Transverse colon (tissue), 4 donors: ENCODE measurements around the gene ZNF205. TPM values are rescaled to one million over a fixed set of nuclear protein-coding genes. Genes with fewer than 3 reads are reported as not detected.
A peak's percentile ranks its signal among the peaks of the same experiment; 100 is the strongest.
"Not testable (repeated sequence)": the region's sequence is repeated elsewhere in the genome, so short reads cannot be mapped to it uniquely, and the experiment has no call there.

Experiments
- DNase-seq: peaks from one replicate; pipeline ENCODE4 v3.0.0-alpha.2; 2019
- H3K27ac ChIP-seq, 4 donors: fragments of 200-600 bp; sonication (generic); 2 replicates each; pipeline ENCODE4 v1.5.1; 2016 to 2018; ENCODE audit warnings: inconsistent platforms in 4 of 4
- H3K27me3 ChIP-seq: fragments of 200-600 bp; sonication (generic); 2 replicates; pipeline ENCODE4 v1.5.1; 2017; ENCODE audit warnings: inconsistent platforms
- H3K36me3 ChIP-seq, 4 donors: fragments of 200-600 bp; sonication (generic); 2 replicates each; pipeline ENCODE4 v1.5.1; 2017 to 2019; ENCODE audit warnings: inconsistent platforms in 4 of 4
- H3K4me1 ChIP-seq, 4 donors: fragments of 200-600 bp; sonication (generic); 2 replicates each; pipeline ENCODE4 v1.5.1; 2017 to 2020; ENCODE audit warnings: inconsistent platforms in 4 of 4
- H3K4me3 ChIP-seq, 4 donors: fragments of 200-600 bp; sonication (generic); 1 replicate in 1 of 4; 2 replicates in 3 of 4; pipeline versions ENCODE4 v1.5.1 to v1.6.1; 2017 to 2019; ENCODE audit warnings: inconsistent platforms in 4 of 4
- H3K9me3 ChIP-seq, 2 donors: fragments of 200-600 bp; sonication (generic); 2 replicates each; pipeline ENCODE4 v1.5.1; 2017 to 2019; ENCODE audit warnings: inconsistent platforms in 2 of 2
- EP300 ChIP-seq: sonication (generic); formaldehyde crosslinking; IDR thresholded peaks from one replicate; pipeline ENCODE4 v1.6.1; 2017; ENCODE audit warnings: antibody characterized with exemption, low read depth
- POLR2A ChIP-seq: fragments of 450-650 bp; IDR thresholded peaks from one replicate; pipeline ENCODE4 v1.6.1; 2016; ENCODE audit warnings: antibody characterized with exemption, mild to moderate bottlenecking, moderate library complexity
- POLR2AphosphoS5 ChIP-seq, 3 donors: sonication (generic); formaldehyde crosslinking; IDR thresholded peaks; one replicate each; pipeline ENCODE4 v1.6.1; 2016; ENCODE audit warnings: antibody characterized with exemption in 3 of 3
- WGBS, 2 donors: methylation state at CpG; one replicate each; pipeline ENCODE4 v1.1.5; 2018; ENCODE audit warnings: low coverage in 1 of 2; 5-methylcytosine and 5-hydroxymethylcytosine counted together
- in situ Hi-C, 4 donors: fragments of 200-750 bp; cut with MboI; loops; one replicate each; pipeline versions ENCODE4 v1.15.0 to v1.15.1; 2017; ENCODE audit warnings: low sequenced_read_pairs in 3 of 4, low pct_ligation_motif_present in 1 of 4, low pct_unique_long_range_greater_than_20kb in 1 of 4
- intact Hi-C: fragments of 100-400 bp; cut with DNase I; formaldehyde crosslinking; loops from one replicate; pipeline ENCODE4 v1.15.1; 2023; ENCODE audit warnings: low total_unique reads
- total RNA-seq, 4 donors: library from RNA; depleted of rRNA; stranded (reverse); fragments of >200 nt; gene quantifications; one replicate each; pipeline ENCODE4 v1.1.0, GENCODE V29; 2016
- TF ChIP-seq, protein P1 (sequence below), 5 experiments: fragments of 200-600 bp in 3 of 5; fragments of 450-650 bp in 2 of 5; sonication (generic) in 3 of 5; IDR thresholded peaks; 1 replicate in 2 of 5; 2 replicates in 3 of 5; pipeline ENCODE4 v1.5.1; 2016 to 2017; ENCODE audit warnings: antibody characterized with exemption in 5 of 5, inconsistent platforms in 3 of 5, mild to moderate bottlenecking in 2 of 5, moderate library complexity in 1 of 5

ZNF205 gene
- total RNA-seq, 4 donors from 2014 or later, result 5.2 to 16.3 (median 15.5) TPM

DNA sequence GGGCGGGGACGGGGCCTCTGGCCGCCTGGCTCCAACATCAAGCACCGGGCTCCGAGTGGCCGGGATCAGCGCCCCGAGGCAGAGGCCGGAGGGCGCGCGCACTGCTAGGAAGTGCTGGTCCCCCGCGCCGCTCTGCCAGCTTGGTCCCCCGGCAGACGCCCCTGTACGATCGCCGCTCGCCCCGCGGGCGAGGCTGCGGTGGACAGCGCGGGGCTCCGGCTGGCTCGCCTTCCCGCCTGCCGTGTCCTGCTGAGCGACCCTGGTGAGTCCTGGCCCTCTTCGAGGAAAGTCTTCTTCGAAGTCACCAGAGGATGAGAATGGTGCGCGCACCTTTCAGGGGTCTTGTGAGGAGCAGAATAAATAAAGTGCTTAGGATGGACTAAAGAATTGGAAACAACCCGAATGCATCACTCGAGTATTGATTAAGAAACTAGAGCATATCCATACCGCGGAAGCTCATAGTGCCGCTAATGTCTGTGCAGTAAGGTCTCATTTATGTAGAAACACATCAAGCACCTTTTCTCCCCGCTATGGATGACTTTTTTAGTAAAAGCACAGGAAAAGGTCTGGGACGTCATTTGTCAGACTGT, 22.8 kb downstream of the ZNF205 start:
- no peak for TF ChIP-seq POLR2AphosphoS5 (IDR thresholded peaks at IDR 0.05)
- intact Hi-C loops (no loop called here), in situ Hi-C loops (loop anchor here in 1 of 4 donors (25.0 kb wide), 1 partner anchor 98 kb away; the partner anchor contains the start of genes BICDL2 and MMP25)
- Histone ChIP-seq H3K36me3 (no peaks in the 10 kb centered on the region), H3K27me3 (no peaks in the 10 kb centered on the region), H3K4me1 (peaks cover 9 to 32% (median 19%) of the 10 kb centered on the region in 4 donors), H3K27ac (peak overlapping the region; percentile 96 to 99 (median 99)), H3K4me3 (peak overlapping the region; percentile 76 to 99 (median 92)), H3K9me3 (no peaks in the 10 kb centered on the region)
- no peak for DNase-seq
- 0 to 1% methylated on average over 7 to 24 of the region's 43 CpGs for WGBS, 2 donors

DNA sequence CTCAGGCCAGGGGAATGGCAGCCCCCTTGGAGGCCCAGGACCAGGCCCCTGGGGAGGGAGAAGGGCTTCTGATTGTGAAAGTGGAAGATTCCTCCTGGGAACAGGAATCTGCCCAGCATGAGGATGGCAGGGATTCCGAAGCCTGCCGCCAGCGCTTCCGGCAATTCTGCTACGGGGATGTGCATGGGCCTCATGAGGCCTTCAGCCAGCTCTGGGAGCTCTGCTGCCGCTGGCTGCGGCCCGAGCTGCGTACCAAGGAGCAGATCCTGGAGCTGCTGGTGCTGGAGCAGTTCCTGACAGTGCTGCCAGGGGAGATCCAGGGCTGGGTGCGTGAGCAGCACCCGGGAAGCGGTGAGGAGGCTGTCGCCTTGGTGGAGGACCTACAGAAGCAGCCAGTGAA, 24.9 kb downstream of the ZNF205 start:
- Histone ChIP-seq H3K27me3 (no peaks in the 10 kb centered on the region), H3K36me3 (peaks cover 0 to 15% (median 2%) of the 10 kb centered on the region in 4 donors), H3K27ac (no peak overlapping the region), H3K9me3 (no peaks in the 10 kb centered on the region), H3K4me1 (peaks cover 9 to 29% (median 19%) of the 10 kb centered on the region in 4 donors), H3K4me3 (no peak overlapping the region)
- DNase-seq, result no peak
- intact Hi-C loops, result no loop called here
- TF ChIP-seq POLR2A (no peak), EP300 (no peak), POLR2AphosphoS5 (IDR thresholded peaks at IDR 0.05) (no peak)
- TF ChIP-seq, protein P1, sequence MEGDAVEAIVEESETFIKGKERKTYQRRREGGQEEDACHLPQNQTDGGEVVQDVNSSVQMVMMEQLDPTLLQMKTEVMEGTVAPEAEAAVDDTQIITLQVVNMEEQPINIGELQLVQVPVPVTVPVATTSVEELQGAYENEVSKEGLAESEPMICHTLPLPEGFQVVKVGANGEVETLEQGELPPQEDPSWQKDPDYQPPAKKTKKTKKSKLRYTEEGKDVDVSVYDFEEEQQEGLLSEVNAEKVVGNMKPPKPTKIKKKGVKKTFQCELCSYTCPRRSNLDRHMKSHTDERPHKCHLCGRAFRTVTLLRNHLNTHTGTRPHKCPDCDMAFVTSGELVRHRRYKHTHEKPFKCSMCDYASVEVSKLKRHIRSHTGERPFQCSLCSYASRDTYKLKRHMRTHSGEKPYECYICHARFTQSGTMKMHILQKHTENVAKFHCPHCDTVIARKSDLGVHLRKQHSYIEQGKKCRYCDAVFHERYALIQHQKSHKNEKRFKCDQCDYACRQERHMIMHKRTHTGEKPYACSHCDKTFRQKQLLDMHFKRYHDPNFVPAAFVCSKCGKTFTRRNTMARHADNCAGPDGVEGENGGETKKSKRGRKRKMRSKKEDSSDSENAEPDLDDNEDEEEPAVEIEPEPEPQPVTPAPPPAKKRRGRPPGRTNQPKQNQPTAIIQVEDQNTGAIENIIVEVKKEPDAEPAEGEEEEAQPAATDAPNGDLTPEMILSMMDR (IDR thresholded peaks at IDR 0.05), result no peak
- in situ Hi-C loops, result loop anchor here in 1 of 4 donors (25.0 kb wide), 1 partner anchor 100 kb away; the partner anchor contains the start of genes BICDL2 and MMP25
- 98% methylated on average over 13 of the region's 13 CpGs; no CpG with 5 or more reads in 1 of the 2 donors for WGBS, 2 donors

DNA sequence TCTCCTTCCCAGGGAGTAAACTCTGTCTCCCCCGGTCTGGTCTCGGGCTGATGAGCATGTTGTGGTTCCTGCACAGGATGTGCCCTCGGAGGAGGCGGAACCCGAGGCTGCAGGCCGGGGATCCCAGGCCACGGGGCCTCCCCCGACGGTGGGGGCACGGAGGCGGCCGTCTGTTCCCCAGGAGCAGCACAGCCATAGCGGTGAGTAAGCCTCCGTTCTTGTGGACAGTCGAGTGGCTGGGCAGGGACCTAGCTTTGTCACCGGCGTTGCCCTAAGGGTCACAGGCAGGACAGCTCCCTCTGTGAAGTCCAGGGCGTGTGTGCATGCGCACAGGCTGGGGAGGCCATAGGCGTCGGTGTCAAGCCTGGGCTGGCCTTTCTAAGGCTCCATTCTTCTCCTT, 26.0 kb downstream of the ZNF205 start:
- 92% methylated on average over 21 of the region's 21 CpGs; no CpG with 5 or more reads in 1 of the 2 donors for WGBS, 2 donors
- DNase-seq, result no peak
- Histone ChIP-seq H3K4me1 (peaks cover 9 to 23% (median 17%) of the 10 kb centered on the region in 4 donors), H3K9me3 (no peaks in the 10 kb centered on the region), H3K27me3 (no peaks in the 10 kb centered on the region), H3K27ac (no peak overlapping the region), H3K36me3 (peaks cover 0 to 15% (median 2%) of the 10 kb centered on the region in 4 donors), H3K4me3 (no peak overlapping the region)
- TF ChIP-seq POLR2AphosphoS5 (IDR thresholded peaks at IDR 0.05) (no peak), POLR2A (no peak), EP300 (no peak)
- TF ChIP-seq, protein P1 (IDR thresholded peaks at IDR 0.05), result no peak
- intact Hi-C loops, result no loop called here
- in situ Hi-C loops, result loop anchor here in 1 of 4 donors (25.0 kb wide), 1 partner anchor 101 kb away; the partner anchor contains the start of genes BICDL2 and MMP25

DNA sequence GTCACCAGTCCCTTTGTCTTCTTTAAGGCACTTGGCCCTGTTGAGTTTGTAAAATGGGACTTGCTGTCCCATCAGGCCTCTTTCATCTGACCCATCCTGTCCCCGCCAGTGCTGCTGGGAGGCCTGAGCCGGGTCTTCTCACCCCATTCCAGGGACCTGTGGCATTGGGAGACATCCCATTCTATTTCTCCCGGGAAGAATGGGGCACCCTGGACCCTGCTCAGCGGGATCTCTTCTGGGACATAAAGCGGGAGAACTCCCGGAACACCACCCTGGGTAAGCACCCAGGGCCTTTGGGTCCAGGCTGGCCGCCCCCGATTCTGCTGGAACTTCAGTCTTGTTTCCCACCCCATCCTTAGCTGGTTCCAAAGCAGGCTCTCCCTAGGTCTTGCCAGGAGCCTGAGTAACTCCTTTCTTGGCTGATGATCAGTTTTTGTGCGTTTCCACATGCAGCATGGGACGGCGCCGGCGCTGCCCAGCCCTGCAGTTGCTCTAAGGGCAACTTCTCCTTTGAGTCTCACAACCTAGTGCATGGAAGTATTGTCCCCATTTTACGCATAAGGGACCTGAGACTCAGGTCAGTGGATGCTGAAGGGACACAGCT, 26.5 kb downstream of the ZNF205 start:
- Histone ChIP-seq H3K27me3 (no peaks in the 10 kb centered on the region), H3K4me1 (peaks cover 9 to 23% (median 19%) of the 10 kb centered on the region in 4 donors), H3K27ac (no peak overlapping the region), H3K36me3 (peaks cover 0 to 15% (median 2%) of the 10 kb centered on the region in 4 donors), H3K9me3 (no peaks in the 10 kb centered on the region), H3K4me3 (no peak overlapping the region)
- TF ChIP-seq, protein P1 (IDR thresholded peaks at IDR 0.05), result no peak
- TF ChIP-seq POLR2AphosphoS5 (IDR thresholded peaks at IDR 0.05), result no peak
- no peak for TF ChIP-seq POLR2A
- no peak for TF ChIP-seq EP300
- in situ Hi-C loops, result loop anchor here in 1 of 4 donors (25.0 kb wide), 1 partner anchor 102 kb away; the partner anchor contains the start of genes BICDL2 and MMP25
- 88% methylated on average over 14 of the region's 14 CpGs; no CpG with 5 or more reads in 1 of the 2 donors for WGBS, 2 donors
- DNase-seq, result no peak
- intact Hi-C loops, result no loop called here

DNA sequence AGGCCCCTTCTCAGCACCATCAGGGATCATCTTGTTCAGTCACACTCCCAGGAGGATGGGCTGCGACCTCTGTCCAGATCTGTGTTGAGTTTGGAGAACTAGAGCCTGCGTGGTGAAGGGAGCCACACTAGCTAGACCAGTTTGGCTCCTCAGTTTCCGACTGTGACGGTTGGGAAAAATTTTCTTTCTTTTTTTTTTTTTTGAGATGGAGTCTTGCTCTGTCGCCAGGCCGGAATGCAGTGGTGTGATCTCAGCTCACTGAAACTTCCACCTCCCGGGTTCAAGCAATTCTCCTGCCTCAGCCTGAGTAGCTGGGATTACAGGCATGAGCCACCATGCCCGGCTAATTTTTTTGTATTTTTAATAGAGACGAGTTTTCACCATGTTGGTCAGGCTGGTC, 27.2 kb downstream of the ZNF205 start:
- H3K36me3 ChIP-seq, result peaks cover 0 to 15% (median 2%) of the 10 kb centered on the region in 4 donors
- in situ Hi-C loops, result loop anchor here in 1 of 4 donors (25.0 kb wide), 1 partner anchor 102 kb away; the partner anchor contains the start of genes BICDL2 and MMP25
- H3K27ac ChIP-seq, DNase-seq, H3K27me3 ChIP-seq, H3K9me3 ChIP-seq, intact Hi-C loops, H3K4me3 ChIP-seq: not testable (repeated sequence)
- 92% methylated on average over 9 of the region's 9 CpGs; no CpG with 5 or more reads in 1 of the 2 donors for WGBS, 2 donors
- H3K4me1 ChIP-seq, result peaks cover 9 to 27% (median 23%) of the 10 kb centered on the region in 4 donors
